ENCODE results near the gene NACC2. TPM values are rescaled to one million over a fixed set of nuclear protein-coding genes. Genes with fewer than 3 reads are reported as not detected.

NACC2 gene
- total and polyA plus RNA-seq, 2 of the 8 experiments (the other 6 are each of a cell fraction or from before 2014, with no cell fraction given): 8.3 to 14.0 TPM

GRCh38 chr9:136099542-136099941, 4.5 kb upstream of the NACC2 start (continued):
- no peak for TF ChIP-seq CHD7 (IDR thresholded peaks at IDR 0.05; ENCODE audit: insufficient replicate concordance, low read length)
- no peak for TF ChIP-seq POLR2AphosphoS5 (IDR thresholded peaks at IDR 0.05; ENCODE audit: low read depth, low read length)
- TF ChIP-seq ASH2L (IDR thresholded peaks at IDR 0.05; ENCODE audit: low read length): no peak
